C4-2B (cell line): ENCODE data around the gene SLC25A17.

Experiments used
- ZFX ChIP-seq: fragments of 450-650 bp; IDR thresholded peaks from 2 replicates; pipeline ENCODE4 v1.6.1; 2017
- TF ChIP-seq, protein P1 (sequence below): fragments of 450-650 bp; conservative IDR thresholded peaks from 2 replicates; pipeline ENCODE4 v1.5.1; 2017; ENCODE audit warnings: mild to moderate bottlenecking

DNA sequence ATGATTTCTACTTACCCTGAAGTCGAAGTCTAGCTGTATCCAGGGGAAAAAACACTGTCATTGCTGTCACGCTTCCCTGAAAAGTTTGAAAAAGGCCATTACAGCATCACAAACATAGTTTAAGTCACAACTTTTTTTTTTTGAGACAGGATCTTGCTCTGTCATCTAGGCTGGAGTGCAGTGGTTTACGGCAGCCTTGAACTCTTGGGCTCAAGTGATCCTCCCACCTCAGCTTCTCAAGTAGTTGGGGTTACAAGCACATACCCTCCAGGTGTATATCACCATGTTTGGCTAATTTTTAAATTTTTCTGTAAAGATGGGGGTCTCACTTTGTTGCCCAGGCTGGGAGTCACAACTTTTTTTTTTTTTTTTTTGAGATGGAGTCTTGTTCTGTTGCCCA is 20.1 kb downstream of the SLC25A17 start:
- TF ChIP-seq, protein P1, sequence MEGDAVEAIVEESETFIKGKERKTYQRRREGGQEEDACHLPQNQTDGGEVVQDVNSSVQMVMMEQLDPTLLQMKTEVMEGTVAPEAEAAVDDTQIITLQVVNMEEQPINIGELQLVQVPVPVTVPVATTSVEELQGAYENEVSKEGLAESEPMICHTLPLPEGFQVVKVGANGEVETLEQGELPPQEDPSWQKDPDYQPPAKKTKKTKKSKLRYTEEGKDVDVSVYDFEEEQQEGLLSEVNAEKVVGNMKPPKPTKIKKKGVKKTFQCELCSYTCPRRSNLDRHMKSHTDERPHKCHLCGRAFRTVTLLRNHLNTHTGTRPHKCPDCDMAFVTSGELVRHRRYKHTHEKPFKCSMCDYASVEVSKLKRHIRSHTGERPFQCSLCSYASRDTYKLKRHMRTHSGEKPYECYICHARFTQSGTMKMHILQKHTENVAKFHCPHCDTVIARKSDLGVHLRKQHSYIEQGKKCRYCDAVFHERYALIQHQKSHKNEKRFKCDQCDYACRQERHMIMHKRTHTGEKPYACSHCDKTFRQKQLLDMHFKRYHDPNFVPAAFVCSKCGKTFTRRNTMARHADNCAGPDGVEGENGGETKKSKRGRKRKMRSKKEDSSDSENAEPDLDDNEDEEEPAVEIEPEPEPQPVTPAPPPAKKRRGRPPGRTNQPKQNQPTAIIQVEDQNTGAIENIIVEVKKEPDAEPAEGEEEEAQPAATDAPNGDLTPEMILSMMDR: no peak
- TF ChIP-seq ZFX: no peak
